Measurements from ENCODE around the gene COMMD3. TPM values are rescaled to one million over a fixed set of nuclear protein-coding genes. Genes with fewer than 3 reads are reported as not detected.

Gene COMMD3
- total RNA-seq, 1 experiment from 2014 or later: 90.5 TPM

DNA sequence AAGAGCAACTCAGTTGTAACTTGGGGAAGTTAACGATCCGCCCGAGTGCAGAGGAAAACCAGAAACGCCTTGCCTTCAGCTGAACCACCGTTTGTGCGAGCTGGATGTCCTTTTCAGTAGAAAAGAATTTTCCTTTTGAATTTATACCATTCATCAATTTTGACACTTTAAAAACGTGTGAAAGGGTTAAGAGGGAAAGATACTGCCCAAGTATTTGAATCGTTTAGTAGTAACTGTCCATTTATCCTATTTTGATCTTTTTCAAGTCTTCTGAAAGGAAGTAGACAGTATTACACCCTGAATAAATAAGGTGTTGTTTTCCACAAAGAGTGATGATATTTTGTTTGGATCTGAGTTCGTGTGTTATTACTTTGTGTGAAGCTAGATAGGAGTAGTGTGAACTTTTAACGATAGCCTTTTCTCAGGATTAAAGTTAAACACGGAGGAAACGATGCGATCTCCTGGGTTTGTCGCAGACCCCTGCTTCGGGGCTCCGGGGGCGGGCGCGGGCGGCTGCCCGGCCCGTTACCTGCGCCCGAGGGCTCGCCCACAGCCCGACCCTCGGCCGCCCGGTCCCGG lies 3.9 kb downstream of the COMMD3 start:
- peak; percentile 36 for DNase-seq (ENCODE audit: low spot score)

DNA sequence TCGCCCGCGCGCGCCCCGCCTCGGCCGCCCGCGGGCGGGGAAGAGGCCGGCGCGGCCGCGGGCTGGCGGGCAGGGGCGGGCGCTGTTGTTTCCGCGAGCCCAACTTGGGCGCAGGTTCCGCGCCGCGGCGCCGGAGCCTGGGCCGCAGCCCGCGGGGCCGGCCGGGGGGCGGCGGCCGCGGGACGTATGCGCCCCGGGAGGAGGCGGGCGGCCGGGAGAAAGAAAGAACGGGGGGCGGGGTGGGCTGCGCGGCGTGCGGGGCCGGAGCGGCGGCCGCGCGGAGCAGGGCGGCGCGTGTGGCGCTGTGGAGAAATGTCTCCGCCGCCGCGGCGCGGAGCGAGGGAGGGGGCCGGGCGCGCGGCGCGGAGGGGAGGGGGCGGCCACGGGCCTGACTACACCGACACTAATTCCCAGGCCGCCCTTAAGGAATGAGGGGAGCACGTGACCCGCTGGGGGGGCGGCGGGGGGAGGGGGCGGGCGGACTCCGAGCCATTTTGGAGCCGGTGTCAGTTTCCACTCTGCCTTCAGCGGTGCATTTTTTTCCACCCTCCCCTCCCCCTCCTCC lies 4.5 kb downstream of the COMMD3 start, which contains the start of gene BMI1:
BMI1 (plus strand) TSS at position 509 of the 565 bp plus-strand sequence. CDS start 5,351 bp downstream, outside the sequence.
- DNase-seq (ENCODE audit: low spot score): peak; percentile 55

DNA sequence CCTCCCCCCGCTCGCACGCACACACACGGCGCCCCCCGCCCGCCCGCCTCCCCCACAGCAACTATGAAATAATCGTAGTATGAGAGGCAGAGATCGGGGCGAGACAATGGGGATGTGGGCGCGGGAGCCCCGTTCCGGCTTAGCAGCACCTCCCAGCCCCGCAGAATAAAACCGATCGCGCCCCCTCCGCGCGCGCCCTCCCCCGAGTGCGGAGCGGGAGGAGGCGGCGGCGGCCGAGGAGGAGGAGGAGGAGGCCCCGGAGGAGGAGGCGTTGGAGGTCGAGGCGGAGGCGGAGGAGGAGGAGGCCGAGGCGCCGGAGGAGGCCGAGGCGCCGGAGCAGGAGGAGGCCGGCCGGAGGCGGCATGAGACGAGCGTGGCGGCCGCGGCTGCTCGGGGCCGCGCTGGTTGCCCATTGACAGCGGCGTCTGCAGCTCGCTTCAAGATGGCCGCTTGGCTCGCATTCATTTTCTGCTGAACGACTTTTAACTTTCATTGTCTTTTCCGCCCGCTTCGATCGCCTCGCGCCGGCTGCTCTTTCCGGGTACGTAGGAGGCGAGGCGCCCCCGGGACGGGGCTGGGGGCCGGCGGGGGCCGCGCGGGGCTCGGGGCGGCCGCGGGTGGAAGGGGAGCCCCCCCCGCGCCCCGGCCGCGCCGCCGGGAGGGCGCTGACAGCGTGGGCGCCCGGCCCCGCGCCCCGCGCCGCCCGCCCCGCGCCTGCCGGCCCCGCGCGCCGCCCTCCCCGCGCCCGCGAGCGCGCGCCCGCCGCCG lies 5.2 kb downstream of the COMMD3 start:
- peak; percentile 52 for DNase-seq (ENCODE audit: low spot score)

DNA sequence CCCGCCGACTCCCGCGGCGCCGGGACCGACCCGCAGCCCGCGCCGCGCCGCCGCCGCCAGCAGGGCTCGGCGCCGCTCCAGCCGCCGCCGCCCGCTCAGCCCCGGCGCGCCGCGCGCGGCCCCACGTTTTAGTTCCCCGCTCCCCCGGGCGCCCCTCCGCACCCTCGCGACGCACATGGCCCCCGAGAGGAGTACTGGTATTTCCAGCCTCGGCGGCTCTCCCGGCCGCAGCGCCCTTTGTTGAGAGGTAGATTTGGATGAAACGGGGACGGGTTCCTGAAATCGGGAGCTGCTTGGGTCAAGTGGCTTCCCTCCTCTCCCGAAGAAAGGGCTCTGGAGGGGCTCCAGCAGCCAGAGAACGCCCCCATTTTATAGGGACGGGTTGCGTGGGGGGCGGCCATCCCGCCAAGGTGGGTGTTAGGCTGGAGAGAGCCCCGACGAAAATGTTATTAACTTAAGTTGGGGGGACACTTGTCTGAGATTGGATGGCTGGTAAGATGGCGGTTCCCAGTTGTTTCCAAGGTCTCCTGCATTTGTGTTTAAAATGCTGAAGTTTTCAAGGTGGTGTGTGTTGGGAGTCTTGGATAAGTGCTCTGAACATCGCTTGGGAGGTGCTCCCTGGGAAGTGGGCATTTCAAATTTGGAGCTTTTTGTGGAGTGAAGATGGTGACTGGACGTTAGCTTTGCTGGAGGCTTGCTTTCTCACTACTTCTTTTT lies 5.9 kb downstream of the COMMD3 start:
- DNase-seq (ENCODE audit: low spot score): peak; percentile 16

DNA sequence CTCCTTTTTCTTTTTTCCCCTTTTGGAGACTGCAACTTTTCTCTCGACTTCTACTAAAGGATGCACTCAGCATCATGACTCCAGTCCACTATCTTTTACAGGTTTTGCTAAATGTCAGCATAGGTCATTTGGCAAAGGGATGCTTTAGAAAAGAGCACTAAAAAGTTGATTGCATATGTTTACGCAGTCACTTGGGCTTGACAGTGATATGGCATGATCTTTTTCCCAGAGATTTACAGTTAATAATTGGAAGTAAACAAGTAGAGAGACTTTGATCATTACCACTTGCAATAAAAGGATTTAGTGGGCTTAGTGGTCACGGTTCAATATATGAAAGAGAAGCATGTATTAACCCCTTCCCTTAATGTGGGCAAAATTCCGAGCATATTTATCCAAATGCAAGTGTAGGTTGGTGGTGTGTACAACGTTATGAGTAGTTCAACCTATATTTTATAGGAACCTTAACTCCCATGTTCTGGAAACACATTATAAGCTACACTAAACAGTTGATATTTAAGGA lies 6.5 kb downstream of the COMMD3 start:
- no peak for DNase-seq (ENCODE audit: low spot score)

DNA sequence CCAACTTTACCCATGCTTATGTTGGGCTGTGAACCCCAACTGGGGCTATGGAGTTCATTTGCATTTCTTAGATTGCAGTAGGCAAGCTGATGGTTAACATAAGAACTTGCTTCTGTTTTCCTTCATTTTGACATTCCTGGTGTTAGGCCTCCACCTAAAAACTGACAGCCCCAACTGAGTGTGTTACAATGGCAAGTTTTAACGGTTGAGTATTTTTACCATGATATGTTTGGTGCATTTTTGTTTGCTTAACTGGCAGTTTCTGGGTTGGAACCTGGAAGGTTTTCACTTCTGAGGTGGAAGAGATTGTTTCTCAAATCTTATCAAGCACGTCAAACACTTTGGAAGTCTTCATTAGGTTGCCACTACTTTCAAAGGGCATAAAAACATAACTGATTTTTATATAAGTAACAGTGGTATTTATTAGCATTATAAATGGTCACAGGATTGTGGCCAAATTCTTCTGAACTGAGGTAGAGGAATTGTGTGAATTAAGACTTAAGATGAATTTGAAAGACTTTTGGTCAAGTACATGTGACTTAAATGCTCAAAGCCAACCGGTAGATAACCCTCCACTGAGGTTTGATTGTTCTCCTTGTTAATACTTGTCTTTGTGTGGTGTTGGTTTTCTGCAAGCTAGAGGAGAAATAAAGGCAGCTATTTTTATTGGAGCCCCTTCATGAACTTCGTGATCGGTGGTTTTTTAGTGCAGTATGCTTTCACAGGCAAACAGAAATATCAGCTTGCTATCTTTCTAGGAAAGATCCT lies 7.5 kb downstream of the COMMD3 start:
- no peak for DNase-seq (ENCODE audit: low spot score)

DNA sequence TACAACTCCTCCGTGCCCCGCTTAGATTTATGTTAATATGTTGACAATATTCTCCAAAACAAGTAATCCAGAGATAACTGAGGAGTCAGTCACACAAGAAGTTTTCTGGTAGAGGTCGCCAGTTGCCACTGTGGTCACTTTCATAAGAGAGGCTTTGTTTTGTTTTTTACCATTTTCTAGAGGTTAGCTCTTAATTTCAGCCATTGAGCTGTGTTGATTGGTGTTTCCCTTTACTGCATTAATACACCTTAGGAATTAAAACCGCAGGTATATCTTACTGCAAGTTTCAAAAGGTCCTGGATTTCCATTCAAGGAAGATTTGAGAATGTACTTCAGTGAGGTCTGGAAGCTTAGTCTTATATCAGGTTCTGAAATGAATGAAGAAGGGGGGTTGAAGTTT lies 8.2 kb downstream of the COMMD3 start:
- no peak for DNase-seq (ENCODE audit: low spot score)

DNA sequence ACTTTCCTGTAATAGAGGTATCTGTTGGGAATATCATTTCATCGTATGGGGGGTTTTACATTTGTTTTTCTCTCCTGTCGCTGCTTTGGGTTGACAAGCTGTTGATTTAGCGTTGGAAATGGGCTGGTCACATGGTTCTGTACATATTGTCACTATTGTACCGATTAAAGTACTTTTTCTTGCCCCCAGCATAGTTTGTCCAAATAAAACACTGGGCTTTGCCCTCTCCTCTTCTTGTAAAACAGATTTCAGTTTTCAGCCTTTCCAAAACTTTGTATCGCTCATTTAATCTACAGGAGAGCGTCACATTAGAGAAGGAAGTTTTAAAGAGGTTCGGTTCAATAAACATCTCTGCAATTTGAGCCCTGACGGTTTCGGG lies 8.7 kb downstream of the COMMD3 start:
- DNase-seq (ENCODE audit: low spot score): no peak

DNA sequence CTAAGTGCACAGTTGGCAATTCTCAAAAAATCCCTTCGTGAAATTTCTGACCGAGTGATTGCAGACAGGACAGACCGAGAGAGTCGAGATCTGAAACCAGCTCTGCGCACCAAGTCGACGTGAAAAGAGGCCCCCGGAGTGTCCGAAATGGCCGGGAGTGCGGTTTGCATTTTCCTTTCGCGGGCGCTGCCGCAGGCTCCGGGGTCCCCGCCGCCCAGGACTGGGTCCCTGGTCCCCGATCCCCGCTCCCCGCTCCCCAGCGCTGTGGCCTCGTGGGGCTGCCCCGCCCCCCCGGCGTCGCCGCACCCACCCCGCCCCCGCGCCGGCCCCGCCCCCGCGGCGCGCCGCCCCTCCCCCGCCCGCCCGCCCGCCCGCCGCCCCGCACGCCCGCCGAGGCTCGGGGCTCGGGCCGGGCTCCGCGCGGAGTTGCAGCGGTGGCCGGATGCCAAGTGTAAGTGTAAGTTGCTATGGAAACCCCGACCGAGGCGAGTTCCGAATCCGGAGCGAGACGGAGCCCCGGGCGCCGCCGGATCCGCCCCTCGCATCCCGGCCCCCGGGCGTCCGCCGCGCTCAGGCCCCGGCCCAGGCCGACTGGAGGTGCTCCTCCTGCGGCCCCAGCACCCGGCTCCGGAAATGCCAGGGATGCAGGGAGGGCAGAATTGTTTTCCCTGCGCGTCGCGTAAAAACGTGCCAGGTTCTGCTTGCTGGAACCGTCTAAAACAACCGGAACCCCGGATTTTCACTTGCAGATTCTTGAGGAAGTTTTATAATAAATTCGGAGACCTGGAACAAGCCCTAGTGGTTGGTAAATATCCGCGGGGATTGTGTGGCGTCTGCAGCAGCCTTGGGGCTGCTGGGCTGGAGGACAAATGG lies 9.3 kb downstream of the COMMD3 start:
- DNase-seq (ENCODE audit: low spot score): peak; percentile 40

DNA sequence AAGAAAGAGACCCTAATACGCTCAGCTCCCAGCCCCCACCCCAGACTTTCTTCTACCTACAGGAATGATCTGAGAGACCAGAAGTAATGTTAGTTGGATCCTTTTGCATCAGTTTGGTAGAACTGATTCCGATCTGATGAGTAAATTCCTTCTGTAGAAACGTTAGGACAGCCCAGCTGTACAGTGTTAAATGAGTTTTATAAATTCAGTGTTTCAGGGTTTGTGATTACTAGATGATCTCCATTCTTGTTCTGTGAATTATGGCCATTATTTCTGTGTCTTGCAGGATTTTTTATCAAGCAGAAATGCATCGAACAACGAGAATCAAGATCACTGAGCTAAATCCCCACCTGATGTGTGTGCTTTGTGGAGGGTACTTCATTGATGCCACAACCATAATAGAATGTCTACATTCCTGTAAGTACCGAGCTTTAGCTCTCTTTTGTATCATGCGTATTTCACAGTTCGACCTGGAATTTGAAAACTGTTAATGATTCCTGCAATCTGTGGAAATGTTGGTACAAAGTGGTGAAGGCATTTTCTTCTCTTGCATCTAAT lies 10.0 kb downstream of the COMMD3 start:
- DNase-seq (ENCODE audit: low spot score): peak; percentile 21

DNA sequence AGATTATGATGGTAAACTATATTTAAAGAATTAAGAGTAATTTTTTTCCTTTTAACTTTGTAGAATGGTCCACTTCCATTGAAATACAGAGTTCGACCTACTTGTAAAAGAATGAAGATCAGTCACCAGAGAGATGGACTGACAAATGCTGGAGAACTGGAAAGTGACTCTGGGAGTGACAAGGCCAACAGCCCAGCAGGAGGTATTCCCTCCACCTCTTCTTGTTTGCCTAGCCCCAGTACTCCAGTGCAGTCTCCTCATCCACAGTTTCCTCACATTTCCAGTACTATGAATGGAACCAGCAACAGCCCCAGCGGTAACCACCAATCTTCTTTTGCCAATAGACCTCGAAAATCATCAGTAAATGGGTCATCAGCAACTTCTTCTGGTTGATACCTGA lies 13.0 kb downstream of the COMMD3 start:
- DNase-seq (ENCODE audit: low spot score): no peak

DNA sequence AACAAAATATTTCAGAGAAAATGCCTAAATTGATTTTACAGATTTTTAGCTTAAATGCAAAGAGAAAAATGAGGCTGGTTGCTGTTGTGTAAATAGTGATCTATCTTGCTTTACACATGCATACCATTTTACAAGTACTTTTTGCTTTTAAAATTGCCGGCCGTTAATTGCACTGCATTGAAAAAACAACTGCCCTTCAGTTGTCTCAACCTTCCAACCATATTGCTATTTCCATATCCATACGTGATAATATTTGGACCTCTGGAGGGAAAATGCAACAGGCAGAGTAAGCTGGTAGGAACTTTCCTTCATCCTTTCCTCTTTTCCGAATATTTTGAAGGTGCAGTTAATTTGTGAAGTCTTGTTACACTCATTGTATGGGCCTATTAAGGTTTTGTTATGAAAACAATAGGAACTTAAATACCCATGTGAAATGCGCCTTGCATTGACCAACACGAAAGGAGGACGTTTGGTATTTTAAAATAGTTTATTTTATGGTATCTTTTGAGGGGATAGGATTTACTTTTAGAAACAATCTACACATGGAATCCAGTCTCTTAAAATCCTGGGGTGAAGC lies 16.0 kb downstream of the COMMD3 start:
- no peak for DNase-seq (ENCODE audit: low spot score)

DNA sequence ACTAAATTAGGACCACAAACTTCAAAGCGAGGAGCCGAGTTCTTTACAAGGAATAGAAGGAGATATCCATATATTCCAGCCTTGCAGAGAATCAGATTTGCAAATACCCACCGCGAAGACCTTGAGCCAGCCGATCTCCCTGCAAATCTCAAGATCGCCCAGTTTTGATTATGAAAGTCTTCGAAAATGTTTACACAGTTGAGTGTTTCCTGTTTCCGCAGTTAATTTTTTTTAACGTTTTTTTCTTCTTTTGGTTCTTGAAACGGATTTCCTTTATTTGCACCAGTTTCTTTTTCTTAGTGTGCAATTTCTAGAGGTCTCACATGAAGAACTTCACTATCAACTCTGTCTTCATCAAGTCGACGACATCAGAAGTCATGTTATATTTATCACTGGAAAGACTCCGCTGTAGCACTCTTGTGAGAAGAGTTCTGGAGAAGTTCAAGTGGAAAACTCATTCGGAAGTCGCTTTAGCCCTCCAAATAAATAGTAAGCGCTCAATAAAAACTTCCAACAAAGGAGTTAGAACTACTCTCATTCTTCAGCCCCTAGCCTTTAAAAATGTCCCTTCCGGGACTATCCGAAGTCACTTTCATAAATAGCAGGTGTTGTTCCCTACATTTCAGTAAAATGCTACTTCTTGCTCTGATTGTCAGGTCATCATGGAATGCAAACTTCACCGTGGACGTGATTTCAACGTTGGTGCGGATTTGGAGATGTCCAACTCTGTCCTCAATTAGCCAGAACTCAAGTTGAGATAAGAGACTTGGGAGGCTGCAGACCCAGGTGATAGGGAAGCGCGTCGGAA lies 17.2 kb downstream of the COMMD3 start:
- no peak for DNase-seq (ENCODE audit: low spot score)

DNA sequence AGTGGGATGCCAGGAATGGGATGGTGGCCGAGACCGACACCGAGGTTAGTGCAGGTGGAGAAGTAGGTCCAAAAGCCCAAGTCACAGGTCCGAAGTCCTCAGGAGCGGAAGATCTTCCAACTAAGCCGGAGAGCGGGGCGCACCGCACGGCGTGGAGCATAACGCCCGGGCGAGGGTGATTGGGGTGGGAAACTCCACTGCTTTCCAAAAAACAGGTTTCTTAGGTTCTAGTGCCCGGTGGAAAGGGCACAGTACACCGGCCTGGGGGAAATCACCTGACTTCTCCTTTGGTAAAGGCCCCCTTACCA lies 17.7 kb downstream of the COMMD3 start:
- no peak for DNase-seq (ENCODE audit: low spot score)

DNA sequence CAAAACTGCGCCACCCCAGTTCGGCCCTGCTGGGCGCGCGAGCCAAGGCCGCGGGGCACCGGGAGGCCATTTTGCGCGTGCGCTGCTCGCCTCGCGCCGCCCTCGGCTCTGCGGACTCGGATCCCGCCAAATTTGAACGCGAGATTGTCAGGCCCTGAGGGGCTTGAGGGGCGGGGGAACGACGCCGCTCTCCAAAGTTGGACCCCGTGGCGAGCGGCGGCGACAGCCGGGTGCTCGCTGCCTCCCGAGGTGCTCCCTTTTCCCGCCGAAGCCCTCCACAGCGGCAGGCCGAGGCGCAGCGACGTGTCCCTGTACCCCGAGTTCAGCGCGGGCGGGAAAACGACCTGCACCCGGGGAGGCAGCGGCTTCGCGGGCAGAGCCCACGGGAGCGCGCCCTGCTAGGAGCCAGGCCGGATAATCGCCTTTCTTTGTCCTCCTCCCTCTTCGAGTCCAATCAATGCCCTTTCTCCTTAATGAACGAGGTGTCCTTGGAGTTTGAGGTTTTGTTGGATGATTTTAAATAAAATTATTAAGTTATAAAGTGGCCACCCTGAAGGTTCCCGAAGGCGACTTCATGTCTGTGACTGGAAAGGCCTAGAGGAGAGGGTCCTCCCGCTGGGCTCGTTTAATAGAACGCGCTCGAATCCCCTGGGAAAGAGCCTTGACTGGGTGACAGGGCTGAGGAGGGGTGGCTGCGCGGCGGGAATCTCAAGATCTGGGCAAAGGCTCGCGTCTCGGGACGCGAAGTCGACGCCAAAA lies 18.4 kb downstream of the COMMD3 start:
- DNase-seq (ENCODE audit: low spot score): no peak

DNA sequence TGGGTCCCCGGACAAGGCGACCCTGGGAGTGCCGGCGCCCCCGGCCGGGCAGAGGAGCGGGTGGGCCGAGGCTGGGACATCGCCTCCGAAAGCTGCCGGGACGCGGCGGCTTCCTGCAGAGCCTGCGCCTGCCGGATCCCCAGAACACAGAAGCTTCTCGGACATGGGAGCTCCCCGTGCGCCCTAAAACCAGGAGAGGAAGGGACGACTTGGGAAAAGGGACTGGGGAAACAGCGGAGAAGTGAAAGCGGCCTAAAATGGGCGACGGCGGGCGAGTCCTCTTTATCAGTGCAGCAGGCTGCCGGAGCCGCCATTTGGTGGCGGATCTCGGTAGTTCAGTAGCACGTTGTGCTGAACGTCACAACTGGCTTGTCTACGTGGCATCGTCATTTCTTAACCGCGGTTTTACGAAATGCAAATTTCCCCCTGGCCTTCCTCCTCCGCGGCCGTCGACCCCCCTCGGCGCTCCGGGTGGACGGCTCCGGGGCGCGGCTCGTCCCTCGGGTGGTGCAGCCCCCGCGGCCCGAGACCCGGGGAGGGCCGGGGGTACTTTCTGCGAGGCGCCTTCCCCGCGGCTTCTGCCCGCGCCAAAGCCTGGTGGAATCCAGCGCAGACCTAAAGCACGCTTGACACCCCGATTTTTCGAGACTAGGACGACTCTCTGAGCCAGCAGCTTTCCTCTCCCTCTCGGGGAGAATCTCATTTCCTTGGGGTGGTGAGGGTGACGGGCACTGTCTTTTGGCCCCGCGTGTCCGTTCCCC lies 19.2 kb downstream of the COMMD3 start:
- DNase-seq (ENCODE audit: low spot score): no peak

DNA sequence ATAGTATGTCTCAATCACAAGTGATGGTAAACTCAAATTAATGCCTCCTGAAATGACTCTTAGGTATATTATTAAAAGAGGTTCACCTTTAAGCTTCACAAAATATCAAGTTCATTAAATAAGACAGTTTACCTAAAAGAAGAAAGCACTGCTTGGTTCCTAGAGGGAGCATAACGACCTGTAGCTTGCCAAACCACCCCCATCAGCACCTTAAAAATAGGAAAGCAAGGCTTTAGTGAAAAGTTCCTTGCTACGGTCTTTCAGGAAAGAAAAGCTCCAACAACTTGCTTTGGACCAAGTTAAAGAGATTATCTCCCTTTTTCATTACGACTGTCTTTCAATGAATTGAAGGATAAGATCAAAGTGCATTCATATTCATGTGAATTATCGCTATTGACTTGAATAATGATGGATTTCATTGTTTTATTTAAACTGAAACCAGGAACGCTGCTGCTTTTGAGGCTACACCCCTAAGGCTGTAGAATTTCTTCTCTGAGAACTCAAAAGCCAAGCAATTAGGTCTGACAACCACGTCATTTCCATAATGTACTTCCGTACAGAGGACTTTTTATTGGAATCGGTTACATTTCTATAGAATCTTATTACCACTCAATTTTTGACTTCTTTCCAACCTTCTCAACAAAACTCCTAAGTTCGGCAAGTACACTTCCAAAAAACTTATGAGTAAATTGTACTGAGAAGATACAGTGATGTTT lies 22.2 kb downstream of the COMMD3 start:
- no peak for DNase-seq (ENCODE audit: low spot score)
